ENCODE data around the gene PYGM.
A peak's percentile ranks its signal among the peaks of the same experiment; 100 is the strongest.

The PYGM gene

DNA sequence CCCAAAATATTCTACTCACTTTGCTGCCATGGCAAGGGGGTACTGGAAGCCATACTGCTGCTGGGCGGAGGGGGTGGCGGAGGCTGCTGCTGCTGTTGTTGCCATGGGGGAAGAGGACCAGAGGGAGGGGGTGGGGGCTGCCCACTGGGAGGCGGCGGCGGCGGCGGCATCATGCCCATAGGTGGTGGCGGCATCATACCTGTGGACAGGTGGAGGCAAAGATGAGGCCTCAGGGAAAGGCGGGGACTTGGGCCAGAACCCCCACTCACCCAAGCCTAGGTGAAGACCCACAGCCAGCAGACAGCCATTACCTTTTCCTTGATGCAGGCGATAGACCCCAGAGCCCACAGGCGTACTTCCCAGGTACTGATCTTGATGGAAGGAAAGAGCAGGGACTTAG is 7.1 kb upstream of the PYGM start:
- H3K9me3 ChIP-seq (ENCODE audit: control insufficient read depth, insufficient read depth, low read length), result no peaks in the 10 kb centered on the region
- DNase-seq (ENCODE audit: low read depth, low spot score), result no peak
- H3K4me1 ChIP-seq (ENCODE audit: control insufficient read depth, insufficient read depth, low read length), result peaks cover 17% of the 10 kb centered on the region
- peaks cover 63% of the 10 kb centered on the region for H3K36me3 ChIP-seq (ENCODE audit: control insufficient read depth, insufficient read depth, low read length)
- H3K4me3 ChIP-seq (ENCODE audit: low read length), result no peak overlapping the region
- H3K27me3 ChIP-seq (ENCODE audit: control insufficient read depth, insufficient read depth, low read length), result no peaks in the 10 kb centered on the region
- no peak overlapping the region for H3K27ac ChIP-seq (ENCODE audit: low read length)
- WGBS (ENCODE audit: insufficient coverage, insufficient read length), result no CpG with 5 or more reads among the region's 11 CpGs

DNA sequence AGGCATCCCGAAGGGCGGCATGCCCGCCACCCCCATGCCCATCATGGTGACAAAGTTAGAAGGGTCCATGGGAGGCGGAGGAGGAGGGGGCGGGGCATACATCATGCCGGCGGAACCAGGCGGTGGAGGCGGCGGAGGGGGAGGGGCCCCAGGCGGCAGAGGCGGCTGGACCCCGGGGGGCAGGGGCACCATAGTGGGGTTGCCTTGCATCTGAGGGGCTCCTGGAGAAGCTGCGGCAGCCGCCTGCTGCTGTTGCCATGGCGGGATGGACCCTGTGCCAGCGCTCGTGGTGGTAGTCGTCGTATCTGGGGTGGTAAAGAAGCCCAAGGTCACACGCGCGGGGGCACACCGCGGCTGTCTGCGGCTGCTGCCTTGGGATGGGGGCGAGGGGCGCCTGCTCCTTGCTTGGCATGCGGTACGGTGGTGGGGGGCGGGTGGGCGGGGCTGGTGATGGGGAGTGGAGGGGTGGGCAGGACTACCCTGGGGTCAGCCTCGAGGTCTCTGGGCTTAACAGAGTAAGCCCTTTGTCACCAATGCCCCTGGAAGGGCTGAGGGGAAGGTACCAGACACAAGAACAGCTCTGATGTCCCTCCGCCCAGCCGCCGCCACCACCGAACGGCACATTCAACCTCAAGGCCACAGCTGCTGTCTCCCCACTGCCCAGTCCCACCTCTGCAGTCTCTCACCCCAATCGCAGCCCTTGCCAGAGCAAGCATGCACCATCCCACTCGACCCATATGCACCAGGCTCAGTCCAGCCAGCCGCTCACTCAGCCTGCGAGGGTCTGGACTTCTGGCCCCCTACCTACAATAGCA is 6.3 kb upstream of the PYGM start:
- WGBS (ENCODE audit: insufficient coverage, insufficient read length), result no CpG with 5 or more reads among the region's 42 CpGs
- peaks cover 59% of the 10 kb centered on the region for H3K36me3 ChIP-seq (ENCODE audit: control insufficient read depth, insufficient read depth, low read length)
- no peak overlapping the region for H3K4me3 ChIP-seq (ENCODE audit: low read length)
- no peaks in the 10 kb centered on the region for H3K27me3 ChIP-seq (ENCODE audit: control insufficient read depth, insufficient read depth, low read length)
- DNase-seq (ENCODE audit: low read depth, low spot score), result no peak
- H3K4me1 ChIP-seq (ENCODE audit: control insufficient read depth, insufficient read depth, low read length), result peaks cover 17% of the 10 kb centered on the region
- no peaks in the 10 kb centered on the region for H3K9me3 ChIP-seq (ENCODE audit: control insufficient read depth, insufficient read depth, low read length)
- no peak overlapping the region for H3K27ac ChIP-seq (ENCODE audit: low read length)

DNA sequence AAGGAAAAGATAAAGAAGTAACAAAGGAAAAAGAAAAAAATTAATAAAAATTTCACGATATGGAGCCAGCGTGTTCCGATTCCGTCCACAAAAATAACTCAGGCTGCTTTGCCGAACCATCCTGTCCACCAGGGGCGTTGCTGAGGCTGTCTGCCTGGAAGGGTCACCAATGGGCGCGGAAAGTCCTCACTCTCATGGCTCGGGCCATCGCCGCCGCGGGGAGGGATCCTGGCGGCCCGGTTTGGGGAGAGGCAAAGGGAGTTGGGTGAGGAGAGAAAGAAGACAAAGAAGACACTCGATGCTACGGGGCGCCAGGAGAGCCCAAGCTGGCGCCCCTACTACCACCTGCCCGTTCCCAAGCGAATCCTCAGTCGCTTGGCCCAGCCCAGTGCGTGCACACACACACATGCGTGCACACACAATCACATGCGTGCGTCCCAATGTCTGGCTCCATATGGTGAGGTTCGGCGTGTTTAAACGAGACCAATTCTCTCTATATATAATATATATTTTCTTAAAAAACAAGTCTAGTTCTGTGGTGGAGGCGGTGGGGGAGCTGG is 5.6 kb upstream of the PYGM start:
- WGBS (ENCODE audit: insufficient coverage, insufficient read length), result no CpG with 5 or more reads among the region's 30 CpGs
- Histone ChIP-seq H3K4me1 (ENCODE audit: control insufficient read depth, insufficient read depth, low read length) (peaks cover 20% of the 10 kb centered on the region), H3K27ac (ENCODE audit: low read length) (no peak overlapping the region)

DNA sequence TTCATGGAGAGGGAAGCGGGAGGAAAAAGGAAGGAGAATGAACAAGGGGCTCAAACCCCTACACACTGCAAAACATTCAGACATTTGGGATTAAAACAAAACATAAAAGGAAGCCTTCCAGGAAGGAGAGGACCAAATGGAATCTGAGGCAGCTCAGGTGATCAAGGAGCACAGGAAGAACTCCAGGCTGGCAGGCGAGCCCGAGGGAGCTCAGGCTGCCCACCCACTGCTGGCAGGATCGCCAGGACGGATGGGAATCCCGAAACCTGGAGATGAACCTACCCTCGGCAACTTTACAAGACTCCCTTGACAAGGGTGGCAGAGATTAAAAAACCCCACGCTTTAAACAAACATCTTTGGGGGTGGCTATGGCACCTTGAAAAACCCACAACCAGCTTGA is 5.0 kb upstream of the PYGM start:
- Histone ChIP-seq H3K27me3 (ENCODE audit: control insufficient read depth, insufficient read depth, low read length) (no peaks in the 10 kb centered on the region), H3K27ac (ENCODE audit: low read length) (no peak overlapping the region), H3K9me3 (ENCODE audit: control insufficient read depth, insufficient read depth, low read length) (no peaks in the 10 kb centered on the region), H3K4me1 (ENCODE audit: control insufficient read depth, insufficient read depth, low read length) (peaks cover 25% of the 10 kb centered on the region), H3K4me3 (ENCODE audit: low read length) (no peak overlapping the region), H3K36me3 (ENCODE audit: control insufficient read depth, insufficient read depth, low read length) (peaks cover 47% of the 10 kb centered on the region)
- WGBS (ENCODE audit: insufficient coverage, insufficient read length), result no CpG with 5 or more reads among the region's 8 CpGs
- no peak for DNase-seq (ENCODE audit: low read depth, low spot score)

More for the DNA sequence above, 5.6 kb upstream of the PYGM start:
- no peak for DNase-seq (ENCODE audit: low read depth, low spot score)
- peaks cover 53% of the 10 kb centered on the region for H3K36me3 ChIP-seq (ENCODE audit: control insufficient read depth, insufficient read depth, low read length)
- no peaks in the 10 kb centered on the region for H3K27me3 ChIP-seq (ENCODE audit: control insufficient read depth, insufficient read depth, low read length)
- no peak overlapping the region for H3K4me3 ChIP-seq (ENCODE audit: low read length)
- no peaks in the 10 kb centered on the region for H3K9me3 ChIP-seq (ENCODE audit: control insufficient read depth, insufficient read depth, low read length)

DNA sequence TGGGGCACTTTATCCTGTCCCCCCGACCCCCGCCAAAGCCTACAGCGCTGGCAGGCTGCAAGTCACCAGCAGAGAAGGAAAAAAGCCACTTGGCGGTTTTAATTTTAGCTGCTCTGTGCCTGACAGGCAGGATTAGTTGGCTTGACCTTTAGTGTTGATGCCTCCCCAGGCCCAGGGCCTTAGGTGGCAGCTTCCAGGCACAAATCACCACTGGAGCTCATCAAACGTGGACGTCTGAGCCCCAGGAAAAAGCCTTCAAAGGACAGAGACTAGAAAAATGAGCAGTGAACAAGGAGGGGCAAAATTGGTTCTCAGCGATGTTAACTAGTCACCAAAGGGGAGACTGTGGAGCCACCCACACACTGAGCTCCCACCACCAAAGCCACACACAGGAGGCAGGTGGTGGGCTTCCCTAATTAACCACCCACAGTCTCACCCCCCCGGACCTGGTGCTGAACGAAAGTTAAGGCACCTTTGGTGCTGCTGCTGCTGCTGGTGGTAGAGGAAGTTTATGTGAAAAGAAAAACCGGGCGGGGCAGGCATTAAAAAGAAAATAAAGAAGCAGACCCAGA is 4.4 kb upstream of the PYGM start:
- no peak for DNase-seq (ENCODE audit: low read depth, low spot score)
- WGBS (ENCODE audit: insufficient coverage, insufficient read length), result no CpG with 5 or more reads among the region's 11 CpGs
- Histone ChIP-seq H3K4me1 (ENCODE audit: control insufficient read depth, insufficient read depth, low read length) (peaks cover 29% of the 10 kb centered on the region), H3K9me3 (ENCODE audit: control insufficient read depth, insufficient read depth, low read length) (no peaks in the 10 kb centered on the region), H3K27ac (ENCODE audit: low read length) (peak overlapping the region; percentile 50), H3K27me3 (ENCODE audit: control insufficient read depth, insufficient read depth, low read length) (no peaks in the 10 kb centered on the region), H3K36me3 (ENCODE audit: control insufficient read depth, insufficient read depth, low read length) (peaks cover 43% of the 10 kb centered on the region), H3K4me3 (ENCODE audit: low read length) (no peak overlapping the region)

DNA sequence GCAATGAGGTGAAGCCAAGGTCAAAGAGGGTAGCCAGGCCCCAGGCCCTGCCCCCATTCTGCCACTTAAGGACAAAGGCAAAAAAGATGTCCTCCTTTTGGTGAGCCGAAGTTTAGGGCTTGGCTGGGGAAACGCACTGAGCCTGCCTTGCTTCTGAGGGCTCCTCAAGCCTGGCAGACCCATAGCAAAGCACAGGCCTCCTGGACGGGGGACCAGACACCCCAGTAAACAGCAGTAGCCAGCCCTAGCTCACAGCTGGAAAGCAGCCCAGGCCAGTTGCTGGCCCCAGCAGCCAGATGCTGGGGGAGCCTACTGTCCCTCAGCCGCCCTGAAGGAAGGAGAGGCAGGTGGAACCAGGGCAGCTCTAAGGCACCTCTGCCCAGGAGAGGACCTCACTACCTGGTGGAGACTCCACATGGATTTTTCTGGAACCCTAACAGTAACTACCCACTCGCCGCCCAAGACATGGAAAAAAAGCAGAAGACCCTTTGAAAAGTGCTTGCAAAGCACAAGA is 3.8 kb upstream of the PYGM start:
- no CpG with 5 or more reads among the region's 6 CpGs for WGBS (ENCODE audit: insufficient coverage, insufficient read length)
- Histone ChIP-seq H3K4me1 (ENCODE audit: control insufficient read depth, insufficient read depth, low read length) (peaks cover 30% of the 10 kb centered on the region), H3K27ac (ENCODE audit: low read length) (peak overlapping the region; percentile 50), H3K4me3 (ENCODE audit: low read length) (no peak overlapping the region), H3K27me3 (ENCODE audit: control insufficient read depth, insufficient read depth, low read length) (no peaks in the 10 kb centered on the region), H3K36me3 (ENCODE audit: control insufficient read depth, insufficient read depth, low read length) (peaks cover 37% of the 10 kb centered on the region), H3K9me3 (ENCODE audit: control insufficient read depth, insufficient read depth, low read length) (no peaks in the 10 kb centered on the region)
- DNase-seq (ENCODE audit: low read depth, low spot score), result no peak

DNA sequence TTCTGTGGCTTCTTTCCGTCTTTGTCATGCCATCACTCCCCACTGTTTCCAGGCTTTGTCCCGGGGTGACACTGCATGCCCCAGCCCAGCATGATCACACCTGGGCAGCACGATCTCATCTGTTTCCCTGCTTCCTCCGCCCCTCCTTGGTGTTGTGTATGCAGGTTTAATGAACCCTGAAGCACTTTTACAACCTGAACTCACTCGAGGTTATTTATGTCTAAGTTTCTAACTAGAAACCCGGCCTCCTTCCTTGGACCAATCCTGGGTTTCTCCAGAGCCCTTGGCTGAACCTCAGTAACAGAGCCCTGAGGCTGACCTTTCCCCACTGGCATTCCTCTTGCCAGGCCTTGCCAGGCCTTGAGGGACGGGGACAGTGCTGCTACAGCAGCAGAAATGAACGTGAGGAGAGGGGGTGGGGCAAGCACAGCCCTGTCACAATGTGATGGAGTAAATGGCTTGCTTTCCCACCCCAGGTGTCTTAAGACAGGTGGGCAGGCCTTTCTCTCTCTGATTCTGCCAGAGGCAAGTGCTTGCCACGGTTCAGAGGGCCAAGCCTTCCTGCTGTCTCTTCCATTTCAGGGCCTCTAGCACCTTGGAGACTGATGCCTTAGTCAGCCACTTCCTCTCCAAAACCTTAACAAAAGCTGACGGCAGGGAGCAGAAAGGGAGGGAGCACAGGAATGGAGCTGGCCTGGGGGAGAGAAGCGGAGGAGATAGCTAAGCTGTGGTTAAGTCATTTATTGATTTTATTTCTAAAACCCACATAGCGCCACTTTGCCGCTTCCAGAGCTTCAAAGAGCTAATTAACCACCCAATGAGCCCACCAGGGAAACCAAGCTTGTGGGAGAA is 3.1 kb upstream of the PYGM start:
- peak overlapping the region; percentile 56 for H3K27ac ChIP-seq (ENCODE audit: low read length)
- no peak for DNase-seq (ENCODE audit: low read depth, low spot score)
- H3K4me3 ChIP-seq (ENCODE audit: low read length), result no peak overlapping the region
- H3K36me3 ChIP-seq (ENCODE audit: control insufficient read depth, insufficient read depth, low read length), result peaks cover 30% of the 10 kb centered on the region
- H3K9me3 ChIP-seq (ENCODE audit: control insufficient read depth, insufficient read depth, low read length), result no peaks in the 10 kb centered on the region
- WGBS (ENCODE audit: insufficient coverage, insufficient read length), result no CpG with 5 or more reads among the region's 13 CpGs
- peaks cover 30% of the 10 kb centered on the region for H3K4me1 ChIP-seq (ENCODE audit: control insufficient read depth, insufficient read depth, low read length)
- H3K27me3 ChIP-seq (ENCODE audit: control insufficient read depth, insufficient read depth, low read length), result no peaks in the 10 kb centered on the region

DNA sequence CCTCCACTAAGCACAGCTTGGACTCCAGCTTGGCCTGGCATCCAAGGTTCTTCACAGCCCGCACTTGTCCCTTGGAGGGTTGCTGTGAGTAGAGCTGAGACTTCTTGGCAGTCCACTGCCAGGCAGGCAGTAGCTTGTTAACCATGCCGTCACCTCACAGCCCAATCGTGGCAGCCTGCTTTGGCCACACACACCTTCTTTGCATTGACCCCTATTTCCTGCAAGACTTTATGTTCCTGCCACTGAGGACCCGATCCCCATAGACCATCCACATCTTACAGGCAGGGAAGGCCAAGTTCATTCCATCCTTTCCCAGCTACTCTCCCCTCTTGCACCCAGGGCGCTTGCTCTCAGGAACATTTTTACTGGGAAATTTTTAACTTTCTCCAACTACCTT is 2.5 kb upstream of the PYGM start:
- H3K36me3 ChIP-seq (ENCODE audit: control insufficient read depth, insufficient read depth, low read length), result peaks cover 25% of the 10 kb centered on the region
- H3K9me3 ChIP-seq (ENCODE audit: control insufficient read depth, insufficient read depth, low read length), result no peaks in the 10 kb centered on the region
- H3K27ac ChIP-seq (ENCODE audit: low read length), result peak overlapping the region; percentile 56
- no peaks in the 10 kb centered on the region for H3K27me3 ChIP-seq (ENCODE audit: control insufficient read depth, insufficient read depth, low read length)
- WGBS (ENCODE audit: insufficient coverage, insufficient read length), result no CpG with 5 or more reads among the region's 5 CpGs
- no peak for DNase-seq (ENCODE audit: low read depth, low spot score)
- no peak overlapping the region for H3K4me3 ChIP-seq (ENCODE audit: low read length)
- peaks cover 30% of the 10 kb centered on the region for H3K4me1 ChIP-seq (ENCODE audit: control insufficient read depth, insufficient read depth, low read length)

DNA sequence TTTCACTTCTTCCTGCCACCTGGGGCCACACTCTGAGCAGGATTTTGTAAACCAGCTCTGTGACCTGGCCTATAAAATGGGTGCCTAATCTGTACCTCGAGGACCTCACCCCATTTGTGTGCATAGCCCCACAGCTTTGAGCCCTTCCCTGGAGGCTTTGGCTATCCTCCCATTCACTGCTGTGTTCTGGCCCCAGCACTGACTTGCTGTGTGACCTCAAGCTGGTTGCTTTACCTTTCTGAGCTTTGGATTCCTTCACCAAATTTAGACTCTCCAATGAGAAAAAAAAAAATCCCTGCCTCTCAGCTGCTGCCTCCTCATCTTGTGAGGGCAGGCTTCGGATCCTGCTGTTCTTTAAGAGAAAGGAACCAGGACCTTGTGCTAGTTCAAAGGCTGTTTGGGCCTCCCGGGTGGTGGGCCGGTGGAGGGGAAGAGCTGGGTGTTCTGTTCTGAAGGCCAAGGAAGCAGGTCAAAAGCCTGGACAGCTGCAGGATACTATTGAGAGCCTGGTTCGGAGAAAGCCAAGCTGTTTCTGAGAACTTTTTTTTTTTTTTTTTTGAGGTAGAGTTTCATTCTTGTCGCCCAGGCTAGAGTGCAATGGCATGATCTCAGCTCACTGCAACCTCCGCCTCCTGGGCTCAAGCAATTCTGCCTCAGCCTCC is 1.1 kb upstream of the PYGM start:
- DNase-seq (ENCODE audit: low read depth, low spot score), result no peak
- Histone ChIP-seq H3K36me3 (ENCODE audit: control insufficient read depth, insufficient read depth, low read length) (peaks cover 12% of the 10 kb centered on the region), H3K27ac (ENCODE audit: low read length) (no peak overlapping the region), H3K4me3 (ENCODE audit: low read length) (no peak overlapping the region), H3K27me3 (ENCODE audit: control insufficient read depth, insufficient read depth, low read length) (no peaks in the 10 kb centered on the region), H3K9me3 (ENCODE audit: control insufficient read depth, insufficient read depth, low read length) (no peaks in the 10 kb centered on the region), H3K4me1 (ENCODE audit: control insufficient read depth, insufficient read depth, low read length) (peaks cover 27% of the 10 kb centered on the region)
- no CpG with 5 or more reads among the region's 7 CpGs for WGBS (ENCODE audit: insufficient coverage, insufficient read length)

Measured in iPS DF 6.9 (cell line).